HUES48 (cell line): Measurements from ENCODE around the gene SMIM45.

Experiments used
- H3K27ac ChIP-seq: one replicate; pipeline ENCODE4 v1.7.0; 2013; ENCODE audit warnings: low read depth, low read length, inconsistent platforms
- H3K27me3 ChIP-seq: 2 replicates; pipeline ENCODE4 v1.6.1; 2013; ENCODE audit warnings: mild to moderate bottlenecking, low read length; ENCODE audit not compliant: control insufficient read depth, insufficient read depth
- H3K36me3 ChIP-seq: 2 replicates; pipeline ENCODE4 v1.6.1; 2013; ENCODE audit warnings: low read length; ENCODE audit not compliant: control insufficient read depth, insufficient read depth
- H3K4me1 ChIP-seq: 2 replicates; pipeline ENCODE4 v1.6.1; 2013; ENCODE audit warnings: mild to moderate bottlenecking, low read length; ENCODE audit not compliant: control insufficient read depth, insufficient read depth
- H3K4me3 ChIP-seq: 2 replicates; pipeline ENCODE4 v1.5.1; 2013; ENCODE audit warnings: mild to moderate bottlenecking, low read depth, low read length
- H3K9ac ChIP-seq: 2 replicates; pipeline ENCODE4 v1.6.1; 2013; ENCODE audit warnings: mild to moderate bottlenecking, low read depth, low read length, moderate library complexity
- H3K9me3 ChIP-seq: 2 replicates; pipeline ENCODE4 v1.6.1; 2013; ENCODE audit warnings: low read length; ENCODE audit not compliant: control insufficient read depth, insufficient read depth

Gene SMIM45

DNA sequence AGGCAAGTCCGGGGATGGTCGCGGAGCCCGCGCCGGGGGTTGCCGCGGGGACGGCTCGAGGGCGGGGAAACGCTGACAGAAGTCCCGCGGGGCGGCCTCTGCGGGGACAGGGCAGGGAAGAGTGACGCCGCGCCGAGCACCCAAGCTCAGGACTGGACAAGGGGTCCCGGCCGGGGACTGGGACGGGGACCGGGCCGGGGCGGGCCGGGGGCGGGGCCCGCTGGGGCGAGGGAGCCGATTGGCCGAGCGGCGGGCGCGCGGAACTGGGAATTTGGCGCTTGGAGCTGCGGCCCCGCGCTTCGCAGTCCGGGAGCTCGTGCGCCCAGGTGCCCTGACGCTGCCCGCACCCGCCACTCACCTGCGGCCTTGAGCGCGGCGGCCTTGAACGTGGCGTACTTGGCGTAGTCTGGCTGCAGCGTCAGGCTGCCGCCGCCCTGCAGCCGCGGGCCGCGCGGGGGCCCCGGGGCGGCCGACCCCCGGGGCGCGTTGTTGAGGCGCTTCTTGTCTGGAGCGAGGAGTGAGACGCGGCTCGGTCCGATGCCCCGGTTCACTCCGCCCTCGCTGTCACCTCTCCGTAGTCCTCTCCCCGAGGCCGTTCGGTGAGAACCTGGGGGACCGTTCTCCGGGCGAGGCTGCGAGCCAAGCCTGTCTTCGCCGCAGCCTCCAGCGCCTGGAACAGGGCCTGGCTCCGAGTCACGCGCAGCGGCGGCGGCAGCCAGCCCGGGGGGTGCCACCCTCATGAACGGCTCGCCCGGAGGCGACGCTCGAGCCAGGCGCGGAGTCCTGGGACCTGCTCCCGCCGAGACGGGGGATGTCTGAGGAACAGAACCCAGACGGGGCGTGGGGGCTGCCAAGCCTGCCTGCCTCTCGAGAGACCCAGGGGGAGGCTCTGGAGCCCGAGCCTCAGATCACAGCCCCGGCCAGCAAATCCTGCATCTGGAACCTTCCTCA is 41.6 kb upstream of the SMIM45 start:
- Histone ChIP-seq H3K4me1 (no peaks in the 10 kb centered on the region), H3K27me3 (peaks cover 73% of the 10 kb centered on the region), H3K9me3 (no peaks in the 10 kb centered on the region), H3K36me3 (peaks cover 21% of the 10 kb centered on the region), H3K27ac (no peak overlapping the region), H3K9ac (no peak overlapping the region), H3K4me3 (peak overlapping the region; percentile 39; the same call in 1 of the 2 replicates)

DNA sequence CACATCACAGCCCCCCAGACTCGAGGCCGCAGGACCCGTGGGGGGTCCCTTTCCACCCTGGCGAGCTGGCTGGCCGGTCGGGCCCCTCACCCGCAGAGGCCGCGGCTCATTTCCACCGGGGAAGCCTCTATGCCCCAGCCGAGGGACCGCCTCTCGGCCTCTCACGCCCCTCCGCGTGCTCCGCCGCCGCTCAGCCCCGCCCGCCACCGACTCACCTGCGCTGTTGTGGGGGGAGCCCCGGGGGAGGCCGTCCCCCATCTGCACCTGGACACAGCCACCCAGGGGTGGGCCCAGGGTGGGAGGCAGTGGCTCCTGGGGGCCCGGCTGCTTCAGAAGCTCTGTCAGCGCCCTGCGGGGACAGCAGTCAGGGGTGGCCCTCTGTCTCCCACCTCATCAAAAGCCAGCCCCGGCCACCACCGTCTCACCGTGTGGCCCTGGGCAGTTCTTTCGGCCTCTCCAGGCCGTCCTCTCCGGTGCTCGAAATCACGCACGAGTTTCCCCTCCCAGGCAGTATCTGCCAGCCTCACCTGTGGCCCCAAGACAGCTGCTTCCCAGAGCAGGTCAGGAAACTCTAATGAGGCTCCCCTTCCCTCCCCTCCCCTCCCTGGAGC is 40.8 kb upstream of the SMIM45 start:
- Histone ChIP-seq H3K36me3 (peaks cover 17% of the 10 kb centered on the region), H3K4me3 (no peak overlapping the region), H3K4me1 (no peaks in the 10 kb centered on the region), H3K27ac (no peak overlapping the region), H3K9me3 (no peaks in the 10 kb centered on the region), H3K9ac (no peak overlapping the region), H3K27me3 (peaks cover 81% of the 10 kb centered on the region)

DNA sequence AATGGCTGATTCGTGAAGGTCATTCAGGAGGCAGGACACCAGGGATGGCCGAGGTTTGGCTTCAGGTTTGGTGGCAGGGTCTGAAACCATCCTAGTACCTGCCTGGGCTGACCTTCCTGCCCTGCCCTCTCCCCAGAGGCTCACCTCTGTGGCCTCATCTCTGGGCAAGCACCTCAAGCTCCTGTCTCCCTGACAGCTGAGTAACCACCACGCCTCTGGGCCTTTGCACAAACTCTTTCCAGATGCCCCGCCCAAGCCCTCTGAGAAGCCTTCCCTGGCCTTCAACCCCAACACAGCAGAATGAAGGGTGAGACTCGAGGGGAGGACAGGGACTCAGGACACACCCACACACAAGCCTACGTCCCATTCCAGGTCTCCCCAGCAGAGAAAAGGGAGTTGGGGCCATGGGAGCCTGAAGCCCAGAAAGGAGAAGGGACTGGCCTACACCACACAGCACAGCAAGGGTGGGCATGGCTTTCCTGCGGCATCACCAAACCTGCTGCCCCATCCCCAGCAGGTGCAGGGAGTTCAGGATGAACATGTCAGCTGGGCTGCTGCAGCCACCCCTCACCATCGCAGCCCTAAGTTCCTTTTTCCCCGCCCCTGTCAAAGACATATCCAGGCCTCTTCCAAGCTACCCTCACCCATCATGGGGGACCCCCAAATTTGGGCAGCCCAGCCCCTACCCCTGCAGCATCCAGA is 39.5 kb upstream of the SMIM45 start:
- Histone ChIP-seq H3K27ac (no peak overlapping the region), H3K27me3 (peaks cover 95% of the 10 kb centered on the region), H3K9ac (no peak overlapping the region), H3K4me1 (no peaks in the 10 kb centered on the region), H3K4me3 (no peak overlapping the region), H3K9me3 (no peaks in the 10 kb centered on the region), H3K36me3 (peaks cover 5% of the 10 kb centered on the region)

DNA sequence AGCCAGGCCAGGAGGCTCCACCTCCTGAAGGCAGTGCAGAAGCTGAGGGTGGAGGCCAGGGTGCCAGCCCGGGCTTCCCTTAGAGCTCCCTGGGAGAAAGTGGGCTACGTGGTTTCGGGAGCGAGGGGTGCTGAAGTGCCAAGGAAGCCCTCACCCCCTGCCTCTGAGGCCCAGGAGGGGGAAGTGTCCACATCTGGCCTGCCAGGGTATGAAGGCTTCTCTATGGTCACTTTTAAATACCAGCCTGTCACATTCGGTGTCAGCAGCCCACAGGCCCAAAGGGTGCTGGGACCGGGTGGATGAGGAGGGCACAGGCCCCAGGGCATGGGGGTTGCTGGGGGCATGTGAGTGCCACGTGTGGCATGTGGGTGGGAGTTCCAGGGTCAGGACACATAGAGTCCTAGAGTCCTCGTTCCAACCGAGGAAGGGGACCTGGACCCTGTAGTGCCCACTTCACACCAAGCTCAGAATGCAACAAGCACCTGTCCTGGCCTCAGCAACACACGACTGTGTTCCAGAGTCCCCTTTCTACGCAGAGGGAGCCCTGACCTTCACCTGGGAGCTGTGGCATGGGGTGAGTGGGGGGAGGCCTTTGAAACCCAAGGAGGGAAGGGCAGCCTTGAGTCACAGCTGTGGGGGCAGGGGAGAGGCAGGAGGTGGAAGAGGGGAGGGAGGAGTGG is 38.8 kb upstream of the SMIM45 start:
- Histone ChIP-seq H3K9ac (no peak overlapping the region), H3K9me3 (no peaks in the 10 kb centered on the region), H3K36me3 (no peaks in the 10 kb centered on the region), H3K4me3 (no peak overlapping the region), H3K27me3 (peaks cover 99% of the 10 kb centered on the region), H3K4me1 (no peaks in the 10 kb centered on the region), H3K27ac (no peak overlapping the region)

DNA sequence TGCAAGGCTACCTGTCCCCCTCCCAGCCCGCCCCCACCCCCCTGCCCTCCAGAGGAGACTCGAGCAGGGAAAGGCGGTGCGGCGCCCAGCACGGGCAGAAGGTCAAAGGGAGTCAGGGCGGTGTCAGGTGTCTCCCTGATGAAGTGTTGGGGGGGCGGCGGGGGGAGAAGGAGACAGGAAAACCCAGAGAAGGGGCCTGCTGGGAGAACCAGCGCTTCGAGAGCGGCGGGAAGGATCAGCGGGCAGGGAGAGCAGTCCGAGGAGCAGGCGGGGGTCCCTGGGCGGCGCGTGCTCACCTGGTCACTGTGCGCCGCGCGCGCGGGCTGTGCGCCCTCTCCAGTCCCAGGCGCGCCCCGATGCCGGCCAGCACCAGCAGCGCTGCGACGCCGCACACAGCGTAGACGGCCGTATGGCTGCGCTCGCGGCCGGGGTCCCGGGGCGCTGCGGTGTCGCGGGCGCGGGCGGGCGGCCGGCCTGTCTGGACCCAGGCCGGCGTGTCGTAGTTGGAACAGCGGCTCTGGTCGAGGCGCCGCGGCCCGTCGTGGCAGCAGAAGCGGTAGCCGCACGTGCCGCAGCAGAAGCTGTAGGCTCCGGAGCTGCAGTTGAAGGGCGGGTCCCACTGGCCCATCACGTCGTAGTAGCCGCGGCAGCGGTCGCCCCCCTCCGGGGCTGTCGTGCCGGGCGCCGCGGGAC is 38.0 kb upstream of the SMIM45 start:
- Histone ChIP-seq H3K9ac (no peak overlapping the region), H3K27me3 (peaks cover 100% of the 10 kb centered on the region), H3K27ac (no peak overlapping the region), H3K4me3 (peak overlapping the region; percentile 59; the same call in 1 of the 2 replicates), H3K36me3 (no peaks in the 10 kb centered on the region), H3K9me3 (no peaks in the 10 kb centered on the region), H3K4me1 (no peaks in the 10 kb centered on the region)

DNA sequence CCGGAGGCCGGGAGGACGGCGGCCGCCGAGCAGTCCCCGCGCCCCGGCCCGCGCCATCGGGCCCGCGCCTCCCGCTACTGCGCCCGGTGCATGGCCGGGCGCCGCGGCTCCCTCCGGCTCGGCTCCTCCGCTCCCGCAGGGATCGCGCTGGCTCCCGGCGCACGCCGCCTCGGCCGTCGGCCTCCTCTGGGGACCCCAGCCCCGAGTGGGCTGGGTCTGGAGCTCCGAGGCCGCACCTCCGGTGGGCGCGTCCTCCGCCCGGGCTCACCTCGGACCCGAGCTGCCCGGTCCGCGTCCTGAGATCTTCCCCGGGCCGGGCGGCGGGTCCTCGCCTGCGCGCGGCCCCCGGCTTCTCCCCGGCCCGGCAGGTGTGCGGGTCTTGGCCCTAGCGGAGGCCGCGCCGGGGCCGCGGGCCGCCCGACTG is 37.3 kb upstream of the SMIM45 start:
- Histone ChIP-seq H3K4me3 (peak overlapping the region; percentile 59; the same call in 1 of the 2 replicates), H3K36me3 (no peaks in the 10 kb centered on the region), H3K27ac (no peak overlapping the region), H3K9me3 (no peaks in the 10 kb centered on the region), H3K9ac (no peak overlapping the region), H3K4me1 (no peaks in the 10 kb centered on the region), H3K27me3 (peaks cover 100% of the 10 kb centered on the region)

DNA sequence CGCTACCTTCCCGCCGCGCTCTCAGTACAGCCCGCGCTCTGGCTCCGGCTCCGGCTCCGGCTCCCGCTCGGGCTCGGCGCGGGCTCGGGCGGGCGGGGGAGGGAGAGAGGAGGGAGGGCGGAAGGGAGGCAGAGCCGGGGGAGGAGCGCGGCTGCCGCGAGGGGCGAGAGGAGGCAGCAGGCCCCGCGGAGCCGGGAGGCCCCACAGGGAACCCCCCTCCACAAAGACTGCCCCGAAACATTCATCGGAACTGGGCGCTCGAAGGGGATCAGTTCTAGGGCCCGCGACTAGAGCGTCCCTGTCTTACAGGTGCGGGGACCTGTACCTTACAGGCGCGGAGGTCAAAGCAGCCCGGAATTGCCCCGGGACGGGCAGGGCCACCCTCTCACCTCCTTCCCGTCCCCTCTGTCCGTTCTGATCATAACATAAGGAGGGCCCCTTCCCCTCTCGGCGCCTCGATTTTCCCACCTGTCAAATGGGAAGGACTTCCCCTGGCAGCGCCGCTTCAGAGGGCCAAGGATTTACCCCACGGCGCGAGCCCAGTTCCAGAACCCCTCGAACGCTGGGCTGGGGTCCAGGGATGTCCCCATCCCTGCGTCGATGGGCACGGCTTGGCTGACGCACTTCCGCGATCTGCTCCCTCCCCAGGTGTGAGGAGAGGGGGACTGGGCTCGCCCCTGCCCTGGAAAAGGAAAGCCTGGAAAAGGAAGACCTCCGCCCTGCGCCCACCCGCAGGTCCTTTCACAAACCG is 36.7 kb upstream of the SMIM45 start, which contains the start of gene SHISA8:
SHISA8 (minus strand) TSS at position 40 of the 751 bp plus-strand sequence. CDS start 407 bp downstream, outside the sequence.
- peak within 1 kb of the TSS; percentile 59 for H3K4me3 ChIP-seq
- no peak within 1 kb of the TSS for H3K27ac ChIP-seq
- H3K9me3 ChIP-seq: no peaks in the 10 kb centered on the region
- H3K9ac ChIP-seq: no peak within 1 kb of the TSS
- H3K27me3 ChIP-seq: peaks cover 97% of the 10 kb centered on the region
- H3K4me1 ChIP-seq: no peaks in the 10 kb centered on the region
- H3K36me3 ChIP-seq: no peaks in the 10 kb centered on the region

DNA sequence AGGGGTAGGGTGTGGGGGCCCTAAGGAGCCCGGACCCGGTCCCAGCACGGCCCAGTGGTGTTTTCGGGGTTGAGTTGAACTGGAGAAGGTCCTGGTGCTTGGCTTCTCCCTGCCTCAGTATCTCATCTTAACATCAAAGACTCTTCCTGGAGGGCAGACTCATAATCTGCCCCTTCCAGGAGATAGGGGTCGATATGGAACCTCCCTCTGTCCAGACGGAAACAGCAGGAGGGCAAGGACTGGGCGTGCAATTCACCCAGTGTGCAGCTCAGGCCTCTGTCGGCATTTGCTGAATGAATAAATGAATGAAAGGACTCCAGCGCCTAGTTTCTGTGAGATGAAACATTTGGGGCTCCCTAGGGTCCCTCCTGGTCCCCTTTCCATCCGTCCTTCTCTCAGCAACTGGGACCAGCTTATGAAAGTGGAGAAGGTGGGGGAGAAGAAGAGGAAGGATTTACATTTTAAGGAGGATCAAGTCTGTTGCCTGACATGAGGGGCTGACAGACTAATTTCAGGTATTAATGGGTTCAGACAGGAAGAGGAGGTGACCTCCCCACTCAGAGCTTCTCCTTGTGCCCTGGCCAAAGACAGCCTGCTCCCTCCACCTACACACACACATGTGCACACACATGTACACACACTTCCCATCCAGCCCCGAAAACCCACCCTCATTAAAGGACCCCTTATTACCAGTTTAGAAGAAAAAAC is 36.0 kb upstream of the SMIM45 start:
- Histone ChIP-seq H3K36me3 (no peaks in the 10 kb centered on the region), H3K27ac (no peak overlapping the region), H3K4me3 (peak overlapping the region; percentile 59), H3K4me1 (no peaks in the 10 kb centered on the region), H3K9ac (no peak overlapping the region), H3K9me3 (no peaks in the 10 kb centered on the region), H3K27me3 (peaks cover 94% of the 10 kb centered on the region)

DNA sequence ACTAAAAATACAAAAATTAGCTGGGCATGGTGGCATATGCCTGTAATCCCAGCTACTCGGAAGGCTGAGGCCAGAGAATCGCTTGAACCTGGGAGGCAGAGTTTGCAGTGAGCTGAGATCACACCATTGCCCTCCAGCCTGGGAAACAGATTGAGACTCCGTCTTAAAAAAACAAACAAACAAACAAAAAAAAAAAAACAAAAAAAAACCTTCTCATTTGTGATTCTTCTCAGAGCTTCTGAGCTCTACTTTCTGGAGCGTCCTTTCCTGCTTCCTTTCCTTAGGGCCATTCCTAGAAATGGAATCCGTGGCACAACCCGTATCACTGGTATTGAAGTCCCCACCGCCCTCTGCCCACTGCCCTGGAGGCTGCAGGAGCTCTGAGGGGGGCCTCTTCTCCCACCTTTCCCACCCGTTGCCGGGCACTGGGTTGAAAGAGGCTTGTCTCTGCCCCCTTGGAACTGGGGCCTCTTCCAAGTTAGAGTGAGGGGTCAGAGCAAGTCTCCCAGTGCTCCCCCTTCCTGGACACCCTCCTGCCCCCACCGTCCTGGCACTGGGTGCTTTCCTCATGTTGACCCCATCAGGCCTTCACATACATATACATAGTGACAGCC is 35.1 kb upstream of the SMIM45 start:
- Histone ChIP-seq H3K27me3 (peaks cover 87% of the 10 kb centered on the region), H3K9me3 (no peaks in the 10 kb centered on the region), H3K4me1 (no peaks in the 10 kb centered on the region), H3K27ac (no peak overlapping the region), H3K36me3 (no peaks in the 10 kb centered on the region), H3K9ac (no peak overlapping the region), H3K4me3 (no peak overlapping the region)
